GM18520 (cell line): ENCODE measurements around the gene RNF19B.
"Not testable (repeated sequence)": the region's sequence is repeated elsewhere in the genome, so short reads cannot be mapped to it uniquely, and the experiment has no call there.

Experiments
- ATAC-seq: cut with Tn5 transposase; IDR thresholded peaks from one replicate; pipeline ENCODE4 v1.9.1; 2021; ENCODE audit not compliant: unreplicated experiment

RNF19B gene

DNA sequence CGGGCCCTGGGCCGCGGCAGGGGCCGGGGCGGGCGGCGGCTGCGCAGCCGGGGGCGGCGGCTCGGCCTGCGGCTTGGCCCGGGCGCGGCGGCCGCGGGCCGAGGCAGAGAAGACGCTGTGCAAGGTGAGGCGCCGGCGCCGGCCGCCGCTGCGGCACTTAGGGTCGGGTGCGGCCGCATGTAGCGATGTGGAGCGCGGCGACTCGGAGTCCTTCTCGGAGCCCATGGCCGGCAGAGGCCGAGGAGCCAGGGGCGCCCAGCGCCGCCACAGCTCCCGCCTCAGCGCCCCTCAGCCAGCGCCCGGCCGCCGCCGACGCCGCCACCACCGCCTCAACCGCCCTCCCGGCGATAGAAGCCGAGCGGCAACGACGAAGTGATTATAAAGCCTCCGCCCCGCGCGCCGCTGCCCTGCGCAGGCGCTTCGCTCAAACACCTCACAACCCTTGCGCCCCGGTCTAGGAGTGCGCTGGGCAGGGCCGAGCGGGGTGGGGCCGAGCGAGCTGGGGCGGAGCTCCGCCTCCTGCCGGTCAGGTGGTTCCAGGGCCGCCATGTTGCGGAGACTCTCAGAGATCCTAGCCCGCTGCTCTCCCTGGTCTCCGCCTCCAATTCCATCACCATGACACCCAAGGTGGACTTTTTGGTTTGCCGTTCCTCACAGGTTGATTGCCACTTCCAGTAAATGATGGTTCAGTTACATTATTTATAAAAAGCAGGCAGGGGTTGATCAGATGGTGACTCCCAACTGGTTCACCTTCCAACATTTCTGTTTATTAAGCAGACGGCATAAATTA is at the start of gene RNF19B:
RNF19B (minus strand) TSS at position 349 of the 790 bp plus-strand sequence; CDS start at position 225, 124 bp downstream.
- peak; percentile 66 for ATAC-seq

DNA sequence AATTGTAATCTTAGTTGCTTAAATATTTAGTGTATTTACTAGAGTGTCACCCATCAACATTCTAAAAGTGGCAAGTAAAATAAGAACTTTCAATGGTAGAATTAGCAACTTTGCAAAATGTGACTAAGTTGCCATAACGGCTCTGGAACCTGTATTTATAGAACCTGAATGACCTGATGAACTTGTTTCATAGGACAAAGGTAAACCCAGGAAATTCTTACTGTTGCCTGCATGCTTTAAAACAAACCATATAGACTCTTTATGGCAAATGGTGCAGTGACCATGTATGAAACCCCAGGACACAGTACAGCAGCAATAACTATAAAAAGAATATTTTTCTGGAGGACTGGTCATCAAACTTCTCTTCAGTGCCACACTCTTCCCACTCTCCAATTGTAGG is 49.2 kb upstream of the RNF19B start:
- ATAC-seq = no peak

GRCh38 chr1:33012165-33012564 is 47.6 kb upstream of the RNF19B start:
- no peak for ATAC-seq

DNA sequence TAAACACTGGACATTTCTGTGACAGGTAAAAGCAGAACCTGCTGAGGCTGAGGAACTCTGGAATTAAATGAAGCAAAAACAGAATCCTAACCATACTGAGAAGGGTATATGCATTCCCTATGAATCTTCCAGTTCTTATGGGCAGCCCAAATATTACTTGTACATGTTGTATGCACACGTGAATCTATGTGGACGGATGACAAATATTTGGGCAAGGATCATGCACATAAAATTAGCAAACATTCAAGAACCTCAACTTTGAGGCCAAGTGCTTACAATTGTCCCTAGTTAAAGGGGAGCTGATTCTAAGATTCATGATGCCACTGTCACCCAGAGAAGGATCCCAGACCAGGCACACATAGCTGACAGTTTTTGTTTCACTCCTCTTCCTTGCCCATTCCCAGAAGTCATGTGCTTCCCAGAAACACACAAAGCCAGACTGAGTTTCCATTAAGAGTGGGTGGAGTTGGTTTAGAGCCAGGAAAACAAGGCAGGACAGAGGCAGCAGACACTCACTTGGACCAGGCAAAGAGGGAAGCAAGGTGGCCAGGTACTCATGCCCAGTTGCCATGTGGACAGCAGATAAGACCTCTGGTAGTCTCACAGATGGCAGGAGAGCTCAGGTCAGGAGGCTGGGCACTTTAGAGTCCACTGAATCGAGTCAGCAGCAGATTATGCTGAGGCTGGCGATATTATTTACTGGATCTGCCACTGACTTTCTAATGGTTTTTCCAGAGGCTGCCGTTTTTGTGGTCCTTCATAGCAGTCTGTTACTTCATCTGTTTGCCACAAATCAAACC is 46.5 kb upstream of the RNF19B start:
- no peak for ATAC-seq

DNA sequence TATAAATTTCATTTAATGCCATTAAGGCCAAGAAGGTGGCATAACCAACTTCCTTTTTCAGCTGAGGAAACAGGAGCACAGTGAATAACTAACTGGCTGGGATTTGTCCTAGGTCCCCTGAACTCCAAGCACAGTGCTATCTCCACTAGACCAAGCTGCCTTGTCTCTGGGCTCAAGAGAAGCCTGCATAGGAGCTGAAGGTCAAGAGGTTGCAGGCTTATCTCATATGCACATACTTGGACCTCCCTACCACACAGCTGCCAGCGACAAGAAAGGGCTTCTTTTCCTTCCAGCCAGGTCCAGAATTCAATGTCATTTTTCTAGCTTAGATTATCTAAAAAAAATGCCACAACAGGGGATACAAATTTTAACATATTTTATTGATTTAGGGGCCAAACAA is 45.0 kb upstream of the RNF19B start:
- no peak for ATAC-seq

GRCh38 chr1:33008051-33008914 is 43.7 kb upstream of the RNF19B start:
- ATAC-seq = no peak

DNA sequence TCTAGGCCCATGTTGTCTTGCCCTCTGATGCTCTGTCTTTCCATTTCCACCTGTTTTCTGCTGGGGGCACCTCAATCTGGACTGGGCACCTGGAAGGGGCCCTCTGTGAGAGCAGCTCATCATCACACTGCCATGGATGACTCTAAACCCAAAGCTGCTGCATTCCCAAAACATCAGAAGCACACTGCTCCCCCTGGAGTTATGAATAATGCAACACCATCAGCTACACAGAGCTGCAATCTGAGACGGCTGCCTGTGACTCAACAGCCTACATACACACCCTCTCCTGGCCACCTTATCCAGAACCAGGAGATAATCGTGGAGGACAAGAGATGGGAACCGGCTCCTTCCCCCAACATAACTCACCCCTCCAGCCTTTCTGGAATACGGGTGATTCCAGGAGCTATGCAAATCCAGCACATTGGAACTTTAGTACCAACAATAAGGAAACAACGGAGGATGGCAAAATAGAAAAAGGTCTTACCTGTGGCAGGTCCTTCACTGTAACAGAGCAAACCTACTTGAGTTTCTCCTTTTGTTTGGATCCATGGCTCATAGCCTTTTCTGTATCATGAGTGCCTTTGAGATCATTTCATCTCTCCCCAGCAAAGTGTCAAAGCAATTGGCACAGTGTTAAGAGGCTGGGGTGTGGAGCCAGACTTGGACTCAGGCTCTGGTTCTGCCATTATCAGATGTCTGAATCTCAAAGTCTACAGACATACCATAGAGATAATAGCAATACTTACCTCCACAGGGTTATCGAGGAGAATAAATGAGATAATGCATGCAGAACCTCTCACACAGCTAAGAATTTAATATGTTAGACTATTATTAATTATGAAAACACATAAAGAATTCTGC is 42.8 kb upstream of the RNF19B start:
- no peak for ATAC-seq

GRCh38 chr1:33005838-33006421 is 41.3 kb upstream of the RNF19B start:
- ATAC-seq = no peak

GRCh38 chr1:33005117-33005837 is 40.7 kb upstream of the RNF19B start:
- ATAC-seq = no peak

- no peak for ATAC-seq
Observed at GRCh38 chr1:33004613-33005012, 40.0 kb upstream of the RNF19B start.

DNA sequence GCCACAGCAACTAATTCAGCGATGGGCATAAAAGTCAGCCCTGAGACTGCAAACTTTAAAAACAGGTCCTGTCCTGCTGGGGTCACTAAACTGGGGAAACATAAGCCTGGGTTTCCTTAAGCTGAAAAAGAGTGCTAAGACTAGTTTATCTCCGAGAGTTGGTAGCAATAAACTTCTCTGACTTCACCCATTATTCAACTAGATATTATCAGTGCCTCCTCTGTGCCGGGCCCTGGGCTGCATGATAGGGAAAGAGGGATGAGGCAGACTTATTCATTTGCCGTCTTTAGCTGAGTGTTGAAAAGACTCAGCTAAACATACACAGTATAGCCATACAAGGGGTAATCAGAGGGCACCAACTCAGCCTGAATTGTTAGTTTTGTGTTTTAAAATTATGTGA is 39.0 kb upstream of the RNF19B start:
- no peak for ATAC-seq

DNA sequence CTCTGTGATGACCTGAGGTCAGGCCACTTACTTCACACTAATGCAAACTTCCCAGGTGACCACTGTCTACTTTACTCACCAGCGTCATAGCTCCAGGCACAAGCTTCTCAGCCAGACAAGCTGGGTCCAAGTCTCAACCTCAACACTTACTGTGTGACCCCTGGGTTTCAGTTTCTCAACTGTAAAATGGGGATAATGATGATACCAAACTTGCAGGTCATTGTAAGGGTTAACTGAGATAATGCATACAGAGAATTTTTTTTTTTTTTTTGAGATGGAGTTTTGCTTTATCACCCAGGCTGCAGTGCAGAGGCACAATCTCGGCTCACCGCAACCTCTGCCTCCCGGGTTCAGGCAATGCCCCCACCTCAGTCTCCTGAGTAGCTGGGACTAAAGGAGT is 37.4 kb upstream of the RNF19B start:
- ATAC-seq = no peak

DNA sequence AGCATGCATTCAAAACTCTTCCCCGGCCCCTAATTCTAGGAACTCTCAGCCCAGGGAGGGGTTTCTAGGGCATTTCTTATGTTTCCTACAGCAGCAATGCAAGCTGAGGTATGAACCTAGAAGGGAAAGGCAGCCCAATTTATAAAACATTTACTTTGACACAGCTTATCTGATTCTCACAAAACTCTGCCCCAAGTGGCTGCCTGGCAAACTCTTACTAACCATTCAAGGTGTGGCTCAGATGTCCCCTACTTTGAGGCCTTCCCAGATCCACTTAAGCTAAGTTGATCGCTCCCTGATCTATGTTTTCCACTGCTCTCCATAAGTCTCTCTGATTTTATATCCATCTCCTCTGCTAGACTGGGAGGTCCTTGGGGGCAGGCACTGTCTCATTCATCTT is 36.7 kb upstream of the RNF19B start:
- no peak for ATAC-seq

DNA sequence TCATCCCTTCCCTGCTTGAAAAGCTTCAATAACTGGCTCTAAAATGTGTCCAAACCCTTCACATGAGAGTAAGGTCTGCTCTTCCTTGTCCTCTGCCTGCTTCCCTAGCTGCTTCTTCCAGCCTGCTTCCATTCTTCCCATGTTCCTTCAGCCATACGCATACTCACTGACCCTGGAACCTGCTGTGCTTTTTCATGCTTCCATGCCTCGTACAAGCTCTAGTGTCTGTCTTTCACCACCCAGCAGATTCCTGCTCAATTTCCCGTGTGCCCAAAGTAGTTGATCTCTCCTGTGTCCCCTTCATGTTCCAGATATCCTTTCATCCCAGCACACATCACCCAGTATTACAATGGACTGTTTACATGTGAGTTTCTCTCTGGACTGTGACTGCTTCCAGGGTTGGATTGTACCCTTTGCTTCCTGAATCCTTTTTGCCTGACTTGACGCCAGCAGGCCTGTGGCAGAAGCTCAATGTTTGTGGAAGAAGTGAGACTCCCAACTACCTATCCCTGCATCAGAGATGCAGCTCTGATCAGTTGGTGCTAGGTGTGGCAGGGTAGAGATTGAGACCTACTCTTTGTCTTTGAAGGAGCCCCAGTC is 35.9 kb upstream of the RNF19B start:
- ATAC-seq = no peak

DNA sequence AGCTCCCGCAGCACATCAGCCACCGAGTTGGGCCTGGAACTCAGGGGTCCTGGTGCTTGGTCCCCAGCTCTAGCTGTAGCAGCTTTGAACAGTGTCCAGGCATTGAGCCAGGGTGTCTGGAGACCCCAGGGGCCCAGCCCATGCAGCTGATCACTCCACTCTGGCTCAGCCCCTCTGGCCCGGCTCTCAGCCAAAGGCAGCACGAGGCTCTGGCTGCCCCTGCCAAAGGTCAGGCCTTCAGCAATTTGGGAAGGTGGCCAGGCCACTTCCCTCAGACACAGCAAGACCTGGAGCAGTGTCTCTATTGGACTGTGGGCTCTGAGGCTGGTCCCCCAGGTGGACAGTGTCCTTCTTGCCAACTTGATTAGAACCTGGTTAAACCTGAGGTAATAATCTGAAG is 34.4 kb upstream of the RNF19B start:
- no peak for ATAC-seq

DNA sequence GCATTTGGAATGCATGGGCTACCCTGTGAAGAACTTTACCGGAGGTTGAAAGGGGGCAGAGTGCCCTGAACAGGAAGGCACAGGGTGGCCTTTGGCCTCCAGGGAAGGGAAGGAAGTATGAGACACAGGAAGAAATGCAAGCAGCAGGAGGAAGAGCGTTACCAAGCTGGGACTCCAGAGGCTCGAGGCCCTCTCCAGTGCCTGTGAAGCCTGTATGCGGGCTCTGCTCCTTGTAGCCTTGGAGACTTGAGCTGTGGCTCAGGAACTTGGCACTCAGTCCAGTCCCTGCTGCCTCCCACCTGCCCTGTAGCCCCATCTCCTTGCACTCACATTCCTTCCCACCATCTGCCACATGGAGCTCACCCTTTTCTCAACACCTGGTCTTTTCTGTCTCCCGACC is 33.5 kb upstream of the RNF19B start:
- ATAC-seq = no peak

- ATAC-seq = no peak
Observed at GRCh38 chr1:32997381-32997891, 32.8 kb upstream of the RNF19B start.

GRCh38 chr1:32993324-32993636 is 28.7 kb upstream of the RNF19B start:
- not testable (repeated sequence) for ATAC-seq
